Nucleus accumbens (tissue), 56 donors: ENCODE data around the gene EEF1AKMT3.
"Not testable (repeated sequence)": the region's sequence is repeated elsewhere in the genome, so short reads cannot be mapped to it uniquely, and the experiment has no call there.

Experiments used
- DNase-seq, 56 donors: peaks; one replicate each; lab custom pipeline; 2025; lab: John Stamatoyannopoulos, UW

EEF1AKMT3 gene

DNA sequence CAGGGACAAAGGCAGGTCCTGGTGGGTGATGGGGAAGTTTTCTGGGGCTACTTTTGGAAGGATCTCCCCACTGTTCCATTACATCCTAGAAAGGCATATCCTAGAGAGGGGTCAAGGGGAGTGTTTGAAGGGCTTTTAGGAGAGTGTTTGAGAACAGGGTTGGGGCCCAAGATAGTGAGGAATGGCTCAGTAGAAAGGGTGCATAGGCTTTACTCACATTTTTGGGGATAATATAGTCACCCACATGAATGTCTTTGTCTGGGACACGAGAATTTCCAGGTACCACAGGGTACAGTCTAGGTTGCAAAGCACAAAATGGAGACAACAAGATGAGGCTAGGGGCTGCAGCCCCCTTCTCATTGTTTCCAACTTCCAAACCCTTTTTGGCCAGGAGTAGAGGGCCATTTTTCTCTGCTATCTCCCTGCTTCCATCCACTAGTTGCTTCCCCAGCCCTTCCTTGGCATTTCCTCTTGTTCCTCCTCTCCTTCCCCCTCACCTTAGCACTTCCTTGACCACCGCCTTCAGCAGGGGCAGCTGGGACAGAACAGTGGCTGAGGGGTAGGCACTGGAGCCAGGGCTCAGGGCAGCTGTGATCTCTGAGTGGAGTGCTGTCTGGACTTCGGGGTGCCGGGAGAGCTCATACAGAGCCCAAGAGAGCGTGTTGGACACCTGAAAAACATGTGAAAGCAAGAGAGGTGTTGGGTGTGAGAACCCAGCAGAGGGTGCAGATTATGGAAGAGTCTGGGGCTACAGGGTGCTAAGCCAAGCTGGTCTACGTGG, 8.3 kb upstream of the EEF1AKMT3 start:
- no peak for DNase-seq

DNA sequence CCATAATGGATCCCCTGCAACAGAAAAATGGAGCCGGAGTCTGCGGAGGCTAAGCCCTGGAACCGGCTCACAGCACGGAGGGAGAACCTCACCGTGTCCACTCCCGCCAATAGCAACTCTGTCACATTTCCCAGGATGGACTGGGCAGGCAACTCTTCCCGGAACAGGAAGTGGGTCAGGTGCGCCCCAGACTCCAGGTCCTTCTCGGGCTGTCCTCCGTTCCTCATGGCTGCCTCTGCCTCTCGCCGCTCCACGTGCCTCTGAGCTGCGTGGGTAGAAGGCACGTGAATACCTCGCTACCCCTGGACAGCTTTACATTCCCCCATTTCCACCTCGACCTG, 7.8 kb upstream of the EEF1AKMT3 start:
- no peak for DNase-seq

DNA sequence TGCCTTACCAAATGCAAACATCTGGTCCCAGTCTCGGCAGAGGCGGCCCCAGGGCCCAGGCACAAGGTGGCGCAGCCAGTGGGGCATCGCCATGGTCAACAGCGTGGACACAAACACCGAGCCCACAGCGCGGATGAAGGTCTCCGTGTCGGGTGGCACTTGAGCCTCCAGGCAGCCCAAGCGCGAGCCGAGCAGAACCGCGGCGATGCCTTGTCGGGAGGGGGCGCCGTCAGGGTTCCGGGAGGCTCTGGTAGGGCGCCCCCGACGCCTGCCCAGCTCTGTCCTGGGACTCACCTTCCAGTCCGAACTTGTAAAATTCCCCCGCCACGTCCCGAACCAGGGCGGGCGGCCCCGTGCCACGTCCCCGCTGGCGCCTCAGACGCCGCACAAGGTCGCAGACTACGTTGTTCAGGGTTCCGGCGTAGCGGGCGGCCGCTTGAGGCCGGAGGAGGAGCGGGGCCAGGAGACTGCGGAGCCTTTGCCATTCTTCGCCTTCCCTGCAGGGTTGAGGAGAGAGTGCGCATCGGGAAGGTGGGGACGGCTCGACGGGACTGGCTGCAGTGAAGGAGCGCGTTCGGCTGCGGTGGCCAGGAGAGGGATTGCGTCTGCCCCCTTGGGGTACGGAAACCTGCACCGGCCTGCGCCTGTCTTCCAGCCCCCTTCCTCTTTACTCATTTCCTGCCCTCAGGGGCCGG, 7.3 kb upstream of the EEF1AKMT3 start:
- DNase-seq, result no peak

DNA sequence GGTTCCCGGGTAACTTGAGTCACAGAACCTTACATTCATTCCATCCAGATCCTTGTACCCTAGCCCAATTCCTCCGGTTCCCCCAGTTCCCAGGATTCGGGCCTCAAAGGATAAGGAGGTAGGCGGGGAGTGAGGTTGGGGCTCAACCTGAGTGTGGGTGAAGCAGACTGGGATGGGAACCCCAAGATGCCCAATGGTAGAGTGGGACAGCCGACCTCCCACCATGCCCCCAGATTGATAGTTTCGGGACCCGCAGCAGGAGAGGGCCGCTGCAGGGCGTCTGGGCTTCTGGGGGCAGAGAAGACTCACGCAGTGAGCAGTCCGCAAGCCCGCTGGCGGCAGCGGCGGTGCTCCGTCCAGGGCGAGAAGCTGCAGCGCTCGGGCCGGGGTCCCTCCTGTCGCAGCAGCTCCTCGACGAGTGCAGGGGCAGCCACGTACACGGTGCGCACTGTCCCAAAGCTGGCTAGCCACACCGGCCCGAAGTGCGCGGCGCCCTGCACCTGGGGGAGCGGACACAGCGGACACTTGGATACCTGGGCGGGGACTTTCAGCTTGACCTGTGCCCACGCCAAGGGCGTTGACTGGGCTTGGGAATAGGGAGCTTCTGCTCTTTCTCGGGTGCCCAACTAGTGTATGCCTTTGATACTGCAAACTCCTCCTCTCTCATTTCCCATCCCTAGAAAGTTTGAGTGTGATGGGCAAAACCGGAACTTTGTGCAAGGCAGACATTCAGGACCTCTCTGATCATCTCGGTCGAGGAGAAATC, 6.5 kb upstream of the EEF1AKMT3 start:
- DNase-seq, result no peak

DNA sequence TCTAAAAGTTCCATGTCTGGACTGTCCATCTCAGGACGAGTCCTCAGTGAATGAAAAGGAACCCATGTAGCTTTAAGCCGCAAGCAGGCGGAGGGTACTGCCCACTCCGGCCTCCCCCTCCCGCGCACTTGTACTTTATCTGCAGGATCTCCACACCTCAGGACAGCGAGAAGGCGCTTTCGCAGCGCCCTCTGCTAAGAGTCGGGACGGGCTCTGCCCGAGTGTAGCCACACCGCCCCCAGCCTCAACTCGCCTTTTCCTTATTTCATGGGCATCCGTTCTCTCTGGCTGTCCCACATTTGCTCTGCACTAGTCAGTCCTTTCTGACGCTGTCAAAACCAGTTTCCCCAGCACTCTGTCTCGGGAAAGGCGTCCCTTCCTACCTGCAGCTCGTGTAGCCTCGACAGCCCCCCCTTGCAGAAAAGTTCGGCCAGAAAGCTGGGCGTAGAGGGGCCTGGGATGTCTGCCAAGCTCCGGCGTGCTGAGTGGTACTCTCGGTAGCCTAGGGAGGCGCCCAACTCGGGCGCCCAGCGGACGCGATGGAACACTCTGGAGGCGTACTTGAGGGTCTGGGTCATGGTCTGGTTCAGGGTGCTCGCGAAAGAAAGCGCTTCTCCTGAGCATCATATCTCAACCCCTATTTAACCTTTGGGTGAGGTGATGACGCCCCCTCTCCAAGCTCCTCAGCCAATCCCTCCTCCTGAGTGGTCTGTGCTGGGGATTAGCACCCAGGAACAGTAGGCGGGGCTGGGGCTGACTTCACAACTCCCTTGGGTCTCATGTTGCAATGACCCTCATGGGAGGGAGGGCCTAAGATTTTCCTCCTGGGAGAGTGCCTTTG, 5.7 kb upstream of the EEF1AKMT3 start, which contains the start of gene CYP27B1:
Gene CYP27B1, minus strand, starts transcription at position 615 of the 841 bp plus-strand sequence. Its CDS starts 37 bp downstream, at position 578.
- no peak for DNase-seq

DNA sequence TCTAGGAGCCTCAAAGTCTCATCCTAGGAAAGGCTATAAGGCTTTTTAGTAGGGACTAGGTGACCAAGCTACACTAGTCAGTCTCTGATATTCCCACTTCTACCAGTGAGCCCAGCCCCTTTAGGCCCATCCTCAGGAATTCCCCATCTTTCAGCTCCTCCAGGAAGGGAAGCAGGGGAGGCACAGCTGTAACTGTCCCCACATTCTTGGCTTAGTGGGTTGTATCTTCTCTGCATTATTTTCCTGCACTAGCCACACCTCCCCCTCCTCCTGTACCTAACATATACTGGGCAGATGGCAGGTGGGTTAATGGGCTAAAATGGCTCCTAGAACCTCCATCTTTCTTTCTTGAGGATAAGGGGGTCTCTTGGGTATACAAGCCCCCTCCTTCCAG, 5.1 kb upstream of the EEF1AKMT3 start:
- DNase-seq, result no peak

DNA sequence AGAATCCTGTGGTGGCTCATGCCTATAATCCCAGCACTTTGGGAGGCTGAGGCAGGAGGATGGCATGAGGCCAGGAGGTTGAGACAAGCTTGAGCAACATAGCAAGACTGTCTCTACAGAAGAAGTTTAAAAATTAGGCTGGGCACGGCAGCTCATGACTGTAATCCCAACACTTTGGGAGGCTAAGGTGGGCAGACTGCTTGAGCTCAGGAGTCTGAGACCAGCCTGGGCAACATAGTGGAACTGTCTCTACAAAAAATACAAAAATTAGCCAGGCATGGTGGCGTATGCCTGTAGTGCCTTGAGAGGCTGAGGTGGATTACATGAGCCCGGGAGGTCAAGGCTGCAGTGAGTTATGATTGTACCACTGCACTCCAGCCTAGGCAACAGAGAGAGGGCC, 4.5 kb upstream of the EEF1AKMT3 start:
- no peak for DNase-seq

DNA sequence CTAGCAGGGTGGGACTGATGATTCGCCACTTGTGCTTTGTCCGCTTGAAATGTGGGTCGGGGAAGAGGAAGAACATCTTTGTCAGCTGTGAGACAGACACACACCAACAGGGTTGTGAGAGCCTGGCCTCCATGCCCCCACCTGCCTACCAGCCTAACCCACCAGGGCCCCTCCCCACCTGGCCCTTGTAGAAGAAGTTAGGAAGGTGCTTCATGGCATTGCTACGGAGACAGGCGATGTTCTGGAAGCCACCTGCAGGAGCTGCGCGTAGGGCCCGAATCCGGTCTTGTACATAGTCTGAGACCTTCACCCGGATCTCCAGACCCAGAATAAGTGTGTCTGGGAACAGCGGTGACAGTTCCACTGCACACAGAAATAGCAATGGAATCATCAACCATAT, 2.8 kb upstream of the EEF1AKMT3 start:
- no peak for DNase-seq

DNA sequence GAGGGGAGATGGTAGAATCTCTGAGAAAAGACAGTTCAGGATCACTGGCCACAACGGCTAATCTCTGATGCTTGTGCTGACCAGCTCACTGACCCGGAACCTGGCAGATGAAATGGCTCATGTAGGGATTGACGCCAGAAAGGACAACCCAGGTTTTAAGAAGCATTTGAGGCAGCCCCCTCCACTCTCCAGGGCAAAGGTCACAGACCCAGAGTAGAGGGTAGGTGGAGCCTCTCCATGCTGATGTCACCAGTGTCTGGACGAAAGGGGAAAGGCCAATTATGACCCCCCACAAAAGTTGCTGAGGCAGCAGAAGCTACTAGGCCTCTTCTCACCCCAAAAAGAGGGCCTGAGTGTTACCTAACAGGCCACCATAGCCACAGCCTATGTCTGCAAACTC, 1.7 kb upstream of the EEF1AKMT3 start:
- no peak for DNase-seq

DNA sequence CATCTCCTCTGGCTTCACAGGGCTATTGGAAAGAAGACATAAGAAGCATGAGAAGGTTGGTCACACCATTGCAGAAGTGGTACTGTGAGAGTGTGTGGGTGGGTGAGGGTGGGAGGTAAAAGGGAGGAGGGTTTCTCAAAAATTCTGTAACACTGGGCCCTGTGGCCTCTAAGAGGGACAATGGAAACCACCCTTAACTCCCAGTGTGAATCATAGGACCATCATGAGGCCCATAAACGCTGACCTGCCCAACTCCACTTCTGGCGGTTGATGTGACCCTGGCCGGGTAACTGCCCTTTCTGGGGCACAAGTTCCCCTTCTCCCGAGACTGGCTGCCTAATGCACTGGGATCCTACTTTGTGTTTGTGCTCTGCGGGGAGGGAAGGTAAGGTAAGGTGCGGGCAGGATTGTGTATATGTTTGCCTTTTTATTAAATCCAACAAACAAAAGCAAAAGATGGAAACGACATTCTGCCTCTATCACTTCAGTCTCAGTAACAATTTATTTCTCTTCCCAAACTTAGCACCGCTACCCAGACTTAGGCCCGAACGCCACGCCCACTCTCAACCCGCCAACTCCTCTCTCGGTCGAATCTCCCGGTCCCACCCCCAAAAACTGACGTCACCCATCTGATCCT, 1.1 kb upstream of the EEF1AKMT3 start:
- DNase-seq, result peak in 23 of 56 donors; percentile 52 to 92 (median 79)

DNA sequence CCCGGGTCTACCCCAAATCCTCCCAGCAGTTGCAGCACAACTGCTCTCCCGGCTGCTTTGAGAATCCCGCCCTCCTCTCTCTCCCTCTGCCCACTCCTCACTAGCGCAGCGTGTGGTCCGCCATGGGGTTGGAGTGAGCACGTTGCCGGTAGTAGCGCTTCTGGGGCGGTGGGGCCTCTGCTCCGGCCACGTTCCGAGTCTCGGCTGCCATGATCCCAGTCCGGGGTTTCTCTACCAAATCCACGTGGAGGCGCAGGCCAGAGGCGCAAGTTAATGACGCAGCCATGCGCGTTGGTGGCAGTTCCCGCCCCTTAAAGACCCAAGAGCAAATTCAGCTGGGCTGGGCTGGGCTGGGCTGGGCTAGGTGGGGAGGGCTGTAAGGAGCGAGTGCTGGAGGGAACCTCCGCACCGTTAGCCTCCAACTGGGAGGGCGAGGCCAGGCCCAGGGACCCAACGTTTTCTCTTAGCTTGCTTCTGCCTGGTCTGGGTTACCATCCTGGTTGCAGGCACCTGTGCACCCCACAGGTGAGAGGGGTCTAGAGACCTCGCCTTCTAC, 463 bp upstream of the EEF1AKMT3 start, which contains the start of gene METTL1:
Gene METTL1, minus strand, starts transcription at position 233 of the 556 bp plus-strand sequence. Its CDS starts 22 bp downstream, at position 211.
- DNase-seq, result peak; percentile 57 to 98 (median 91)

DNA sequence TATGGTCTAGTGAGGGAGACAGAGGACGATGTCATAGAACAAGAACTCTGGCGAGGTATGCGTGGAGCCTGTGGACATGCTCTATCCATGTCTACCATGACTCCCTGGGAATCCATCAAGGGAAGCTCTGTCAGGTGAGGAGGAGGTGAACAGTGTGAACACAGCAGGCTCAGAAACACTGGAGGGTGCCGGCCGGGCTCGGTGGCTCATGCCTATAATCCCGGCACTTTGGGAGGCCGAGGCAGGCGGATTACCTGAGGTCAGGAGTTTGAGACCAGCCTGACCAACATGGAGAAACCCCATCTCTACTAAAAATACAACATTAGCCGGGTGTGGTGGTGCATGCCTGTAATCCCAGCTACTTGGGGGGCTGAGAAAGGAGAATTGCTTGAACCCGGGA, 2.2 kb downstream of the EEF1AKMT3 start:
- not testable (repeated sequence) for DNase-seq

DNA sequence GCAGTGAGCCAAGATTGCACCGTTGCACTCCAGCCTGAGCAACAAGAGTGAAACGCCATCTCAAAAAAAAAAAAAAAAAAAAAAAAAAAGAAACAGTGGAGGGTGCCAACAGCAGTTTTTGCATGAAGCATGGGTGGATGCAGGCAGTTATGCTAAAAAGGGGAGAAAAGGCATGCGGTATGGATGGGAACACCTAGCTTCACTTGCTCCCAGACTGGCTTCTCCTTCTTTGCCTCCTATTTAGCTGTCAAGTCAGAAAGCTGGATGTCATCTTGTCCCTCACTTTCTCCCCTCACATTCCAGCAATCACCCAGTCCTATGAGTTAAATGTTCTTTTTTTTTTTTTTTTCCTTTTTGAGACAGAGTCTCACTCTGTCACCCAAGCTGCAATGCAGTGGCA, 2.6 kb downstream of the EEF1AKMT3 start:
- no peak for DNase-seq

DNA sequence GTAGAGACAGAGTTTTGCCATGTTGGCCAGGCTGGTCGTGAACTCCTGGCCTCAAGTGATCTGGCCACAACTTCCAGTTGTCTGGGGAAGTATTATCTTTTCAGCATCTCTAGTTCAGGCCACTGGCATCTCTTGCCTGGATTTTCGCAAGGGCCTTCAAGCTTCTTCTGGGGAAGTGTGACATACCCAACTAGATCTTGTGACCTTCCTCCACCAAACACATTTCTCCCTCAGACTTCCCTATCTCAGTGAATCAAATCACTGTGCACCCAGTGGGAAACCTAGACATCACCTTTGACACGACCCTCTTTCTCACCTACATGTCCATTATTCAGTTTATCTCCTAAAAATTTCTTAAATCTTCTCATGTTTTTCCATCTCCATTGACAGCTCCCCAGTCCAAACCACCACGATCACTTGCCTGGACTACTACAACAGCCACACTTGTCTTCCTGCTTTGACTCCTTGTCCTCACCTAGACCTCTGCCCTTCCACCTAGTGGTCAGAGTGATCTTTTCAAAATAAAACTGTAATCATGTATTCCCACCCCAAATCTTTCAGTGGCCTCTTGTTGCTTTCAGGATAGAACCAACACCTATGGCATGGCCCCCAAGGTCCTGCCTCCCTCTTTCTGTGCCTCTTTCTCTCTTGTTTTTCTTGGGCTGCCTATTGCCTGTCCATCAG, 3.3 kb downstream of the EEF1AKMT3 start:
- DNase-seq, result no peak

DNA sequence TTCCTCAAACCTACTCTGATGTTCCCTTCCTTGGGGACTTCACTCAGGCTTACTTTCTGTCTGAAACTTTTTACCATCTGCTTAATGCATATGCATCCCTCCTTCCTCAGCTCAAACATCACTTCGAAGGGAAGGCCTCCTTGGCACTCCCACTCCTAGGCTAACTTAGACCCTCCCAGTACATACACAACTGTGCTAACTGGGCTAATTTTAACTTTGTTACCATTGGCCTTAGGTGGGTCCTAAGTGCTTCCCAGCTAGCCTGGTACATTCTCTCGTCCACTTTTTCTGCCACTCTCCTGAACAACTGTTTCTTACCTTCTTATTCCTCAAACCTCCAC, 3.8 kb downstream of the EEF1AKMT3 start:
- no peak for DNase-seq

DNA sequence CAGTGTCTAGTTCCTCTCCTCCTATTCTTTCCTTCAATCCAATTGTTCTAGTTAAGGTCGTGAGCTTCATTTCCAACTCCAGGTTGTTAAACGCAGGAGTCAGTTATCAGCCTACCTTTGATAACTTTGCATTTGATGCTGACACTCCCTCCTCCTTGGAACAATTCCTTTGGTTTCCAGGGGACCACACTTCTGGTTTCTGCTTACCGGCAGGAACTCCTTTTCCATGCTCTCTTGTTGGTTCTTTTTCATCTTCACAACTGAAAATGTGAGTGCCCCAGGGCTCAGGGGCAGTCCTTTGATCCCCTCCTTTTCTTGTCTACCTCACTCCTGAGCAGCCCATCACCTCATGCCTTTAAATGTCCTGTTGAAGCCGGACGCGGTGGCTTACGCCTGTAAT, 5.0 kb downstream of the EEF1AKMT3 start:
- no peak for DNase-seq

DNA sequence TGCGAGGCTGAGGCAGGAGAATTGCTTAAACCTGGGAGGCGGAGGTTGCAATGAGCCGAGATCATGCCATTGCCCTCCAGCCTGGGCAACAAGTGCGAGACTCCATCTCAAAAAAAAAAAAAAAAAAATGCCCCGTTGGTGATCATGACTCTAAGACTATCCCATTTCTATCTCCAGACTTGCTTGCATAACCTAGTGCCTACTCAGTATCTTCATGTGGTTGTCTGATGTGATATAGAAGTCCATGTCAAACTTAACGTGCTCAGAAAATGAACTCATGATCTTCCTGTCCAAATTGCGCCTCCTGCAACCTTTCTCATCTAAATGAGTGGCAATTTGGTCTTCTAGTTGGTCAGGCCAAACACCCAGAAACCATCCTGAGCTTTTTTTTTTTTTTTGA, 5.5 kb downstream of the EEF1AKMT3 start:
- DNase-seq, result no peak

DNA sequence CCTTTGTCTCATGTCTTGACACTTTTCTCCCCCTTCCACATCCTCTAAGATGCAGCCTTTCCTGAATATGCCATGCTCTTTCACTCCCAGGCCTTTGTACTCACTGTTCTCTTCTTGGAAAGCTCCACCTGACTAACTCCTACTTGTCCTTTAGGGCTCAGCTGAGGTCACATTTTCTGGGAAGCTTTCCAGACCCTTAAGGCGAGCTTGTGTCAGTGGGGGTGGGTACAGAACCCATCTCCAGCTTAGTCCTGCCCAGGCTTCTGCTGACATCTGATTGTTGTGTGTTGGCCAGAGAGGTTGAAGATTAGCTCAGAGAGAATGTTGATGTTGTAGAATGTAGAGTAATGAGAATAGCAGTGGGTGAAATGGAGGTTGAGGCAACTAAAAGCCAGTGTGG, 7.3 kb downstream of the EEF1AKMT3 start:
- no peak for DNase-seq

DNA sequence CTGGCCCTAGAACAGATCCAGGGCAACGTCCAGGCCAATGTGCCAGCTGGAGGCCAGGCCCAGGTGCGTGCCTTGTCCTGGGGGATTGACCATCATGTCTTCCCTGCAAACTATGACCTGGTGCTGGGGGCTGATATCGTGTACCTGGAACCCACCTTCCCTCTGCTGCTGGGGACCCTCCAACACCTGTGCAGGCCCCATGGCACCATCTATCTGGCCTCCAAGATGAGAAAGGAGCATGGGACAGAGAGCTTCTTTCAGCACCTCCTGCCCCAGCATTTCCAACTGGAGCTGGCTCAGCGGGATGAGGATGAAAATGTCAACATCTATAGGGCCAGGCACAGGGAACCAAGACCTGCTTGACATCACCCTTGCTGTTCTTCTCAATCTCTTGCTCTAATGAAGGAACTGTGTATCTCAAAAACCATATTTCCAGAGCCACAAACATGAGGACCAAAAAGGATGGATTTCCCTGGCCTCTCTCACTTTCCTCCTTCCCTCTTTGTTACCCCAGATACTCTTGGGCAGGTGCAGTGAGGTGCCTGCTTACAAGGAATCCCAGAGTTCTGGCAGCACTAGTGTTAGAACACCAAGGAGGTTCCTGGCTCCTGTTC, 8.0 kb downstream of the EEF1AKMT3 start:
- DNase-seq, result no peak
